GM12878 (cell line): Measurements from ENCODE around the gene POFUT2.

ENCODE experiments used
- ASH2L ChIP-seq: fragments of 300-600, 200-600 bp; sonication (generic); IDR thresholded peaks from 2 replicates; pipeline ENCODE4 v1.6.1; 2017; ENCODE audit warnings: low read depth, mild to moderate bottlenecking, borderline replicate concordance
- CHD1 ChIP-seq: IDR thresholded peaks from 2 replicates; pipeline ENCODE4 v1.6.1; 2012; ENCODE audit warnings: low read depth, low read length, improper control_type of control experiment
- EED ChIP-seq: sonication (generic); IDR thresholded peaks from 2 replicates; pipeline ENCODE4 v1.6.1; 2016; ENCODE audit warnings: antibody characterized with exemption, low read depth
- SIN3A ChIP-seq: IDR thresholded peaks from 2 replicates; pipeline ENCODE4 v1.6.1; 2012; ENCODE audit warnings: low read depth, low read length, improper control_type of control experiment
- TF ChIP-seq, protein P1 (sequence below): IDR thresholded peaks from 2 replicates; pipeline ENCODE4 v1.6.1; 2012; ENCODE audit warnings: low read depth, low read length, improper control_type of control experiment

DNA sequence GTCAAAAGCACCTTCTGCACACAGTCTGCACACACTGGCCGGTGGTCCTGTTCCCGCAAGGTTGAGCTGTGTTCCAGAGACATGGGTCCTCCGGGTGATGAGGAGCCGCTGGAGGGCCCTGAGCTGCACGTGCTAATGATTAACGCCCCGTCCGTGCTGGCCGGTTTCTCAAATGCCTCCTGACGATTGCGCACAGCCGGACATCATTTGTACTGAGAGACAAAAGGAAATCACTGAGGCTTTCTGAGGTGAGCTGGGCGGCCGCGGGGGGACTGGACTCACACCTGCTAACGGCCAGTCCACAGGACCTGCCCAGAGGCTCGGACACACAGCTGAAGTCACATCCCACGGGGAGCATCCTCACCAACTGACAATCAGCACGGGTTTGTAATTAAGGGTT is 29.2 kb downstream of the POFUT2 start:
- TF ChIP-seq EED: no peak
- no peak for TF ChIP-seq ASH2L
- no peak for TF ChIP-seq CHD1
- TF ChIP-seq, protein P1, sequence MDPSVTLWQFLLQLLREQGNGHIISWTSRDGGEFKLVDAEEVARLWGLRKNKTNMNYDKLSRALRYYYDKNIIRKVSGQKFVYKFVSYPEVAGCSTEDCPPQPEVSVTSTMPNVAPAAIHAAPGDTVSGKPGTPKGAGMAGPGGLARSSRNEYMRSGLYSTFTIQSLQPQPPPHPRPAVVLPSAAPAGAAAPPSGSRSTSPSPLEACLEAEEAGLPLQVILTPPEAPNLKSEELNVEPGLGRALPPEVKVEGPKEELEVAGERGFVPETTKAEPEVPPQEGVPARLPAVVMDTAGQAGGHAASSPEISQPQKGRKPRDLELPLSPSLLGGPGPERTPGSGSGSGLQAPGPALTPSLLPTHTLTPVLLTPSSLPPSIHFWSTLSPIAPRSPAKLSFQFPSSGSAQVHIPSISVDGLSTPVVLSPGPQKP: no peak
- TF ChIP-seq SIN3A: no peak
